ENCODE data around the gene ACIN1.

ACIN1 gene

GRCh38 chr14:23095196-23096108 lies 516 bp upstream of the ACIN1 start, which contains the start of gene C14orf119:
Gene C14orf119 (plus strand): TSS chr14:23095505. CDS start chr14:23097659, 2,154 bp downstream.
- WGBS (ENCODE audit: insufficient coverage, insufficient read length) = no CpG with 5 or more reads among the region's 46 CpGs
- Histone ChIP-seq H3K4me1 (ENCODE audit: control insufficient read depth, insufficient read depth, low read length) (no peaks in the 10 kb centered on the region; the same call in 1 of the 2 replicates), H3K4me3 (ENCODE audit: low read length) (peak within 1 kb of the TSS; percentile 92), H3K9me3 (ENCODE audit: control insufficient read depth, insufficient read depth, low read length) (no peaks in the 10 kb centered on the region), H3K36me3 (ENCODE audit: control insufficient read depth, insufficient read depth, low read length) (peaks cover 7% of the 10 kb centered on the region; the same call in 1 of the 2 replicates), H3K27ac (ENCODE audit: low read length) (no peak within 1 kb of the TSS), H3K27me3 (ENCODE audit: control insufficient read depth, insufficient read depth, low read length) (no peaks in the 10 kb centered on the region)
- DNase-seq (ENCODE audit: low read depth, low spot score) = peak; percentile 99

GRCh38 chr14:23093991-23094665 lies 808 bp downstream of the ACIN1 start:
- H3K9me3 ChIP-seq (ENCODE audit: control insufficient read depth, insufficient read depth, low read length) = no peaks in the 10 kb centered on the region
- 100% methylated on average over 3 of the region's 14 CpGs for WGBS (ENCODE audit: insufficient coverage, insufficient read length)
- DNase-seq (ENCODE audit: low read depth, low spot score) = peak; percentile 72
- H3K4me3 ChIP-seq (ENCODE audit: low read length) = peak overlapping the region; percentile 92; the same call in 1 of the 2 replicates
- no peaks in the 10 kb centered on the region; the same call in 1 of the 2 replicates for H3K4me1 ChIP-seq (ENCODE audit: control insufficient read depth, insufficient read depth, low read length)
- peaks cover 12% of the 10 kb centered on the region; the same call in 1 of the 2 replicates for H3K36me3 ChIP-seq (ENCODE audit: control insufficient read depth, insufficient read depth, low read length)
- H3K27ac ChIP-seq (ENCODE audit: low read length) = no peak overlapping the region
- no peaks in the 10 kb centered on the region for H3K27me3 ChIP-seq (ENCODE audit: control insufficient read depth, insufficient read depth, low read length)

DNA sequence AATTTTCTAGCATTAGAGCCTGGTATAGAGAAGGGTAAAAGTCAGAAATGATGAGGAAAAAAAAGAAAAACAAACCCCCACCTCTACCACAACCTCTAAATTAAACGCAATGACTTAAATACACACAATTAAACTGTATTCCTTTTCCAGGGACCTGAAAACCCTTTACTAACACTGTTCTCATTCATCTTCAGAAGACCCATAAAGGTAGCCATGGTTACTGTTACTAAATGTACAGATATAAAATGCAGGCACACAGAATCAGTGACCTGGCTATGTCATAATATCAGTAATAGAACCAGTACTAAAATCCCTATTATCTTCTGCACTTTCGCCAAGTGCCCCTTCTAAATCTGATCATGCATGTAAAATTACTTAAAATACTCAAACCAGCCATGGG lies 1.4 kb downstream of the ACIN1 start:
- no peaks in the 10 kb centered on the region; the same call in 1 of the 2 replicates for H3K4me1 ChIP-seq (ENCODE audit: control insufficient read depth, insufficient read depth, low read length)
- no peaks in the 10 kb centered on the region for H3K9me3 ChIP-seq (ENCODE audit: control insufficient read depth, insufficient read depth, low read length)
- H3K27ac ChIP-seq (ENCODE audit: low read length) = no peak overlapping the region
- peaks cover 12% of the 10 kb centered on the region; the same call in 1 of the 2 replicates for H3K36me3 ChIP-seq (ENCODE audit: control insufficient read depth, insufficient read depth, low read length)
- H3K27me3 ChIP-seq (ENCODE audit: control insufficient read depth, insufficient read depth, low read length) = no peaks in the 10 kb centered on the region
- 100% methylated on average over 1 of the region's 2 CpGs for WGBS (ENCODE audit: insufficient coverage, insufficient read length)
- H3K4me3 ChIP-seq (ENCODE audit: low read length) = no peak overlapping the region; the same call in 1 of the 2 replicates
- no peak for DNase-seq (ENCODE audit: low read depth, low spot score)

- H3K4me1 ChIP-seq (ENCODE audit: control insufficient read depth, insufficient read depth, low read length) = no peaks in the 10 kb centered on the region; the same call in 1 of the 2 replicates
- H3K27me3 ChIP-seq (ENCODE audit: control insufficient read depth, insufficient read depth, low read length) = no peaks in the 10 kb centered on the region
- no peaks in the 10 kb centered on the region for H3K9me3 ChIP-seq (ENCODE audit: control insufficient read depth, insufficient read depth, low read length)
- WGBS (ENCODE audit: insufficient coverage, insufficient read length) = no CpG with 5 or more reads among the region's 2 CpGs
- peaks cover 10% of the 10 kb centered on the region; the same call in 1 of the 2 replicates for H3K36me3 ChIP-seq (ENCODE audit: control insufficient read depth, insufficient read depth, low read length)
- H3K4me3 ChIP-seq (ENCODE audit: low read length) = no peak overlapping the region
- DNase-seq (ENCODE audit: low read depth, low spot score) = no peak
- H3K27ac ChIP-seq (ENCODE audit: low read length) = no peak overlapping the region
Measured at GRCh38 chr14:23093104-23093503, 1.8 kb downstream of the ACIN1 start.

DNA sequence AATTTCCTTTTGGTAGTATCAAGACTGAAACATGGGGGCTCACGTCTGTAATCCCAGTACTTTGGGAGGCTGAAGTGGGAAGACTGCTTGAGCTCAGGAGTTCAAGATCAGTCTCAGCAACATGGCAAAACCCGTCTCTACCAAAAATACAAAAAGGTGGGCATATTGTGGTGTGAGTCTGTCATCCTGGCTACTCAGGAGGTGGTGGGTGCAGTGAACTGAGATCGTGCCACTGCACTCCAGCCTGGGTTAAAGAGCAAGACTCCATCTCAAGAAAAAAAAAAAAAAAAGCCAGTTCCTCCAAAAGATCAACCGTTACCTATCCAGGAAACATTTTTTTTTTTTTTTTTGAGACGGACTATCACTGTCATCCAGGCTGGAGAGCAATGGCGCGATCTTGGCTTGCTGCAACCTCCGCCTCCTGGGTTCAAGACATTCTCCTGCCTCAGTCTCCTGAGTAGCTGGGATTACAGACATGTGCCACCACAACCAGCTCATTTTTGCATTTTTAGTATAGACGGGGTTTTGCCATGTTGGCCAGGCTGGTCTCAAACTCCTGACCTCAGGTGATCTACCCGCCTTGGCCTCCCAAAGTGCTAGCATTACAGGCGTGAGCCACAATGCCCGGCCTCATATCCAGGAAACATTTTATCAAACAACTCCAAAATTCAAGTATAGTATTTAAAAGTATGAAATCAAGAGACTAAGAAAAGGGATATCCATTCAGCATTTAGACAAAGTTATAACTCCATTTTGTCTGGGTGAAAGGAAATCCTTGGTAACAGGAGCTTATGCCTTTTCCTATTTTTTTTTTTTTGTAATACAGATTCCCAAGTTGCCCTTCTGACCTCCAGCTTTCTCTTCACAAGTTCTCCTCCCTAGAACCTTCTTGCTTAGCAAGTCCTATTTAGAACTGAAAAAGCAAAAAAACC lies 3.4 kb downstream of the ACIN1 start:
- no peaks in the 10 kb centered on the region; the same call in 1 of the 2 replicates for H3K4me1 ChIP-seq (ENCODE audit: control insufficient read depth, insufficient read depth, low read length)
- H3K36me3 ChIP-seq (ENCODE audit: control insufficient read depth, insufficient read depth, low read length) = peaks cover 6% of the 10 kb centered on the region; the same call in 1 of the 2 replicates
- no peak for DNase-seq (ENCODE audit: low read depth, low spot score)
- no peak overlapping the region for H3K27ac ChIP-seq (ENCODE audit: low read length)
- no CpG with 5 or more reads among the region's 12 CpGs for WGBS (ENCODE audit: insufficient coverage, insufficient read length)
- no peak overlapping the region for H3K4me3 ChIP-seq (ENCODE audit: low read length)
- H3K9me3 ChIP-seq (ENCODE audit: control insufficient read depth, insufficient read depth, low read length) = no peaks in the 10 kb centered on the region
- H3K27me3 ChIP-seq (ENCODE audit: control insufficient read depth, insufficient read depth, low read length) = no peaks in the 10 kb centered on the region

DNA sequence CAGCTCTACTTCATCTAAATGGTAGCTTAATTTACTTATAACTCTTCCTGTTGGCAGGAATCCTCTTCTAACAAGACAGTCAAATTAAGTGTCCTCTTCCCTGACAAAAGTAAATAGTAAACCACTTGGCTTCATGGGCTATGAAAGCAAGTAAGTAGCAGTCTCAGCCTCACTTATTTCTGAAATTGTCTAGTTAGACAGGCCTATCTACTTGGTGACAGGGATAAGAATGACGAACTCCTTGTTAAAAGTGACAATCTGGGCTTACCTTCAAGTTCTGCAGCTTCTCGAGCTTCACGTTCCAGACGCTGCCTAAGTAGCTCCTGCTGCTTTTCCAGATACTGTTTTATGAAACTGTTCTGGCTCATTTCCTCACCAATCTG lies 4.7 kb downstream of the ACIN1 start:
- Histone ChIP-seq H3K27ac (ENCODE audit: low read length) (no peak overlapping the region), H3K27me3 (ENCODE audit: control insufficient read depth, insufficient read depth, low read length) (no peaks in the 10 kb centered on the region), H3K9me3 (ENCODE audit: control insufficient read depth, insufficient read depth, low read length) (no peaks in the 10 kb centered on the region), H3K4me3 (ENCODE audit: low read length) (no peak overlapping the region), H3K36me3 (ENCODE audit: control insufficient read depth, insufficient read depth, low read length) (peaks cover 8% of the 10 kb centered on the region; the same call in 1 of the 2 replicates), H3K4me1 (ENCODE audit: control insufficient read depth, insufficient read depth, low read length) (no peaks in the 10 kb centered on the region)
- DNase-seq (ENCODE audit: low read depth, low spot score) = no peak
- no CpG with 5 or more reads among the region's 4 CpGs for WGBS (ENCODE audit: insufficient coverage, insufficient read length)

GRCh38 chr14:23089498-23090253 lies 5.3 kb downstream of the ACIN1 start:
- H3K36me3 ChIP-seq (ENCODE audit: control insufficient read depth, insufficient read depth, low read length) = peaks cover 8% of the 10 kb centered on the region; the same call in 1 of the 2 replicates
- H3K27me3 ChIP-seq (ENCODE audit: control insufficient read depth, insufficient read depth, low read length) = no peaks in the 10 kb centered on the region
- no CpG with 5 or more reads among the region's 12 CpGs for WGBS (ENCODE audit: insufficient coverage, insufficient read length)

DNA sequence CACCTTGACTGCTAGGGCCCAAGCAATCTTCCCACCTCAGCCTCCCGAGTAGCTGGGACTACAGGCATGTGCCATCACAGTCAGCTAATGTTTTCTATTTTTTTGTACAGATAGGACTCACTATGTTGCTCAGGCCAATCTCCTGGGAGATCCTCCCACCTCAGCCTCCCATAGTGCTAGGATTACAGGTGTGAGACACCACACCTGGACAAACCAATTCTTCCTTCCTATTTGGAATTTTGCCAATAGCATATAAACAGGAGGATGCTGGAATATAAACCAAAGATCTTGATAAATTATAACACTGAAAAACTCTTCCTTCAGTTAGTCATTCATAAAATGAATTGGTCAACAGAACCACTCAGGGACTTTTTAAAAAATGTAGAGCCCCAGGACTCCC lies 8.4 kb downstream of the ACIN1 start:
- Histone ChIP-seq H3K4me1 (ENCODE audit: control insufficient read depth, insufficient read depth, low read length) (no peaks in the 10 kb centered on the region), H3K36me3 (ENCODE audit: control insufficient read depth, insufficient read depth, low read length) (peaks cover 8% of the 10 kb centered on the region; the same call in 1 of the 2 replicates), H3K9me3 (ENCODE audit: control insufficient read depth, insufficient read depth, low read length) (no peaks in the 10 kb centered on the region), H3K4me3 (ENCODE audit: low read length) (no peak overlapping the region), H3K27ac (ENCODE audit: low read length) (no peak overlapping the region), H3K27me3 (ENCODE audit: control insufficient read depth, insufficient read depth, low read length) (no peaks in the 10 kb centered on the region)
- WGBS (ENCODE audit: insufficient coverage, insufficient read length) = no CpG with 5 or more reads among the region's 1 CpG
- DNase-seq (ENCODE audit: low read depth, low spot score) = no peak

More at GRCh38 chr14:23089498-23090253, 5.3 kb downstream of the ACIN1 start:
- no peak for DNase-seq (ENCODE audit: low read depth, low spot score)
- no peaks in the 10 kb centered on the region for H3K9me3 ChIP-seq (ENCODE audit: control insufficient read depth, insufficient read depth, low read length)
- no peak overlapping the region for H3K4me3 ChIP-seq (ENCODE audit: low read length)
- H3K27ac ChIP-seq (ENCODE audit: low read length) = no peak overlapping the region
- no peaks in the 10 kb centered on the region for H3K4me1 ChIP-seq (ENCODE audit: control insufficient read depth, insufficient read depth, low read length)

DNA sequence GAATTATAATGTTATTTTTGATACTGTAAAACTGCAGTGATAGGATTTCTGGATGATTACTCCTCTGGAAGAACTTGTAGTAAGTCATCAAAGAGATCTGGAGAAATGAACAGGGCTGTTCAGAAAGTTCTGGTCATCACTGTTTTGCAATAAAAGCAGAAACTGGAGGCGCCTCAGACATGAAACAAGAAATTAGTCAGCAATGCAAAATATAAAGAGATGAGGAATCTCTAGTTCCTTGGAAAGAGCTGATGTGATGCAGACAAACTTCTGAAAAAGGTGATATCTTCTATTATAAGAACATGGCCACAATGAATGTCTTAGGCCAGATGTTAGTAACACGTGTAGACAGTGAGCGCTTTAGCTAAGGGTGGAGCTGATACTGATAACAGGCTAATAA lies 9.5 kb downstream of the ACIN1 start:
- WGBS (ENCODE audit: insufficient coverage, insufficient read length) = no CpG with 5 or more reads among the region's 3 CpGs
- Histone ChIP-seq H3K36me3 (ENCODE audit: control insufficient read depth, insufficient read depth, low read length) (peaks cover 12% of the 10 kb centered on the region; the same call in 1 of the 2 replicates), H3K9me3 (ENCODE audit: control insufficient read depth, insufficient read depth, low read length) (no peaks in the 10 kb centered on the region), H3K4me3 (ENCODE audit: low read length) (no peak overlapping the region), H3K4me1 (ENCODE audit: control insufficient read depth, insufficient read depth, low read length) (no peaks in the 10 kb centered on the region), H3K27me3 (ENCODE audit: control insufficient read depth, insufficient read depth, low read length) (no peaks in the 10 kb centered on the region), H3K27ac (ENCODE audit: low read length) (no peak overlapping the region)
- DNase-seq (ENCODE audit: low read depth, low spot score) = no peak
